Endodermal cell (in vitro differentiated cells): ENCODE results near the gene ANKRD13A. TPM values are rescaled to one million over a fixed set of nuclear protein-coding genes. Genes with fewer than 3 reads are reported as not detected.

Source experiments
- DNase-seq: peaks from one replicate; pipeline ENCODE4 v3.0.0-alpha.2; 2017
- H3K27ac ChIP-seq: 2 replicates; pipeline ENCODE4 v1.5.1; 2013; ENCODE audit warnings: mild to moderate bottlenecking, low read depth, low read length, moderate library complexity
- H3K27me3 ChIP-seq: 2 replicates; pipeline ENCODE4 v1.6.1; 2013; ENCODE audit warnings: mild to moderate bottlenecking, low read length, moderate library complexity; ENCODE audit not compliant: insufficient read depth, control insufficient read depth, poor library complexity, severe bottlenecking
- H3K36me3 ChIP-seq: 2 replicates; pipeline ENCODE4 v1.7.0; 2013; ENCODE audit warnings: mild to moderate bottlenecking, low read length, moderate library complexity; ENCODE audit not compliant: control insufficient read depth, insufficient read depth
- H3K4me1 ChIP-seq: one replicate; pipeline ENCODE4 v1.7.0; 2013; ENCODE audit warnings: low read length; ENCODE audit not compliant: control insufficient read depth, insufficient read depth
- H3K4me3 ChIP-seq: 2 replicates; pipeline ENCODE4 v1.5.1; 2013; ENCODE audit warnings: mild to moderate bottlenecking, low read length, moderate library complexity
- H3K9ac ChIP-seq: 2 replicates; pipeline ENCODE4 v1.6.1; 2013; ENCODE audit warnings: mild to moderate bottlenecking, low read length, moderate library complexity; ENCODE audit not compliant: poor library complexity, severe bottlenecking; ENCODE audit errors: extremely low read depth
- H3K9me3 ChIP-seq: 2 replicates; pipeline ENCODE4 v1.6.1; 2013; ENCODE audit warnings: mild to moderate bottlenecking, low read length, moderate library complexity; ENCODE audit not compliant: control insufficient read depth
- H3K27ac Mint-ChIP-seq: 2 replicates; pipeline ENCODE4 v1.8.0; 2020; ENCODE audit warnings: mixed read lengths
- H3K27me3 Mint-ChIP-seq: 2 replicates; pipeline ENCODE4 v1.8.0; 2021; ENCODE audit warnings: mild to moderate bottlenecking, mixed read lengths; ENCODE audit not compliant: insufficient read depth
- H3K36me3 Mint-ChIP-seq: 2 replicates; pipeline ENCODE4 v1.8.0; 2020; ENCODE audit warnings: low read depth, mixed read lengths
- H3K4me1 Mint-ChIP-seq: 2 replicates; pipeline ENCODE4 v1.8.0; 2020; ENCODE audit warnings: mixed read lengths
- H3K4me3 Mint-ChIP-seq: 2 replicates; pipeline ENCODE4 v1.8.0; 2020; ENCODE audit warnings: mild to moderate bottlenecking, moderate library complexity, mixed read lengths
- H3K9me3 Mint-ChIP-seq: 2 replicates; pipeline ENCODE4 v1.8.0; 2020; ENCODE audit warnings: mild to moderate bottlenecking, mixed read lengths
- CTCF ChIP-seq: fragments of 200-600 bp; sonication (generic); conservative IDR thresholded peaks from 2 replicates; pipeline ENCODE4 v1.5.0; 2021; ENCODE audit warnings: antibody characterized with exemption, mild to moderate bottlenecking
- WGBS, 2 experiments: methylation state at CpG; one replicate each; pipeline versions ENCODE4 v1.1.5 to v1.1.7; 2013; ENCODE audit warnings: missing lambda C conversion rate in 2 of 2, mixed read lengths in 1 of 2; ENCODE audit not compliant: insufficient coverage in 1 of 2, insufficient read length in 1 of 2; 5-methylcytosine and 5-hydroxymethylcytosine counted together
- total RNA-seq, 2 donors: library from RNA; stranded (reverse); fragmentation: NEBNext Ultra II Directional in 1 of 2; extraction: Animal tissue kit (Norgen Biotek cat#: 25700) in 1 of 2; gene quantifications; 2 replicates in 1 of 2; 3 replicates in 1 of 2; pipeline ENCODE4 v1.2.1, GENCODE V29; 2021

The ANKRD13A gene
- total RNA-seq, 2 donors from 2014 or later, result 33.2 to 44.6 TPM

- Histone ChIP-seq H3K9me3 (no peaks in the 10 kb centered on the region), H3K36me3 (peaks cover 76% of the 10 kb centered on the region), H3K9ac (no peak overlapping the region), H3K4me3 (no peak overlapping the region), H3K4me1 (no peaks in the 10 kb centered on the region), H3K27ac (no peak overlapping the region), H3K27me3 (no peaks in the 10 kb centered on the region)
- H3K4me1 Mint-ChIP-seq, result no peaks in the 10 kb centered on the region
- 95 to 96% methylated on average over 2 to 3 of the region's 3 CpGs for WGBS, 2 experiments
- peaks cover 63% of the 10 kb centered on the region for H3K36me3 Mint-ChIP-seq
- H3K27me3 Mint-ChIP-seq, result no peaks in the 10 kb centered on the region
- no peak overlapping the region for H3K4me3 Mint-ChIP-seq
- no peak overlapping the region for H3K27ac Mint-ChIP-seq
- TF ChIP-seq CTCF, result no peak
- H3K9me3 Mint-ChIP-seq, result no peaks in the 10 kb centered on the region
- DNase-seq, result no peak
Measured at GRCh38 chr12:110033888-110034287, 34.7 kb downstream of the ANKRD13A start.

- DNase-seq, result no peak
- H3K27me3 Mint-ChIP-seq, result no peaks in the 10 kb centered on the region
- Histone ChIP-seq H3K27ac (no peak overlapping the region), H3K36me3 (peaks cover 73% of the 10 kb centered on the region), H3K9me3 (no peaks in the 10 kb centered on the region), H3K9ac (no peak overlapping the region), H3K4me1 (peaks cover 3% of the 10 kb centered on the region), H3K27me3 (no peaks in the 10 kb centered on the region), H3K4me3 (no peak overlapping the region)
- H3K4me1 Mint-ChIP-seq, result peaks cover 8% of the 10 kb centered on the region
- no peak overlapping the region for H3K27ac Mint-ChIP-seq
- H3K36me3 Mint-ChIP-seq, result peaks cover 60% of the 10 kb centered on the region
- 85 to 95% methylated on average over 5 to 7 of the region's 7 CpGs for WGBS, 2 experiments
- TF ChIP-seq CTCF, result no peak
- H3K4me3 Mint-ChIP-seq, result no peak overlapping the region
- no peaks in the 10 kb centered on the region for H3K9me3 Mint-ChIP-seq
Measured at GRCh38 chr12:110035534-110036104, 36.4 kb downstream of the ANKRD13A start.

- Mint-ChIP-seq H3K4me1 (peaks cover 8% of the 10 kb centered on the region), H3K4me3 (no peak overlapping the region), H3K27me3 (no peaks in the 10 kb centered on the region), H3K9me3 (no peaks in the 10 kb centered on the region), H3K27ac (no peak overlapping the region), H3K36me3 (peaks cover 62% of the 10 kb centered on the region)
- no peak overlapping the region for H3K27ac ChIP-seq
- H3K4me1 ChIP-seq, result peaks cover 3% of the 10 kb centered on the region
- 93 to 94% methylated on average over 5 of the region's 5 CpGs for WGBS, 2 experiments
- no peaks in the 10 kb centered on the region for H3K9me3 ChIP-seq
- no peak overlapping the region for H3K9ac ChIP-seq
- no peak for TF ChIP-seq CTCF
- peaks cover 72% of the 10 kb centered on the region for H3K36me3 ChIP-seq
- no peaks in the 10 kb centered on the region for H3K27me3 ChIP-seq
- no peak overlapping the region for H3K4me3 ChIP-seq
- DNase-seq, result no peak
Measured at GRCh38 chr12:110037315-110037714, 38.1 kb downstream of the ANKRD13A start.
